Naive thymus-derived CD4-positive, alpha-beta T cell (primary cell): ENCODE measurements around the gene SIGLEC9. TPM values are rescaled to one million over a fixed set of nuclear protein-coding genes. Genes with fewer than 3 reads are reported as not detected.
A peak's percentile ranks its signal among the peaks of the same experiment; 100 is the strongest.

ENCODE experiments used
- ATAC-seq: fragments of 150-1000 bp; cut with Tn5 transposase; 2 replicates; pipeline ENCODE4 v1.10.0; 2021; ENCODE audit warnings: mild to moderate bottlenecking, moderate library complexity
- CTCF ChIA-PET: fragments of 350-600 bp; sonication (Branson Sonifier 250); formaldehyde crosslinking; loops from one replicate; lab custom pipeline; 2021; ENCODE audit warnings: antibody characterized with exemption; lab: Charles Lee
- POLR2A ChIA-PET: fragments of 350-600 bp; sonication (Branson Sonifier 250); formaldehyde crosslinking; loops from one replicate; lab custom pipeline; 2021; ENCODE audit warnings: antibody characterized with exemption, inconsistent platforms; lab: Charles Lee
- DNase-seq, 9 donors: peaks; one replicate each; pipeline versions ENCODE4 v3.0.0 to v3.0.0-alpha.2; 2020 to 2022; ENCODE audit warnings: mixed read lengths in 1 of 9
- H3K27ac ChIP-seq: one replicate; pipeline ENCODE4 v1.7.0; 2013; ENCODE audit warnings: mild to moderate bottlenecking, low read depth, low read length, moderate library complexity
- H3K27me3 ChIP-seq, 2 donors: one replicate each; pipeline ENCODE4 v1.7.0; 2013; ENCODE audit warnings: low read length in 2 of 2, mild to moderate bottlenecking in 2 of 2, moderate library complexity in 2 of 2; ENCODE audit not compliant: control insufficient read depth in 2 of 2, insufficient read depth in 2 of 2
- H3K36me3 ChIP-seq, 3 experiments: 1 replicate in 2 of 3; 2 replicates in 1 of 3; pipeline ENCODE4 v1.7.0; 2013; ENCODE audit warnings: low read length in 3 of 3, mild to moderate bottlenecking in 3 of 3, moderate library complexity in 1 of 3; ENCODE audit not compliant: insufficient read depth in 3 of 3, control insufficient read depth in 2 of 3
- H3K4me1 ChIP-seq, 2 donors: one replicate each; pipeline ENCODE4 v1.7.0; 2013; ENCODE audit warnings: low read length in 2 of 2, mild to moderate bottlenecking in 2 of 2, moderate library complexity in 1 of 2; ENCODE audit not compliant: control insufficient read depth in 2 of 2, insufficient read depth in 2 of 2
- H3K4me3 ChIP-seq: 2 replicates; pipeline ENCODE4 v1.7.0; 2013; ENCODE audit warnings: mild to moderate bottlenecking, low read length
- H3K9me3 ChIP-seq, 3 experiments: 1 replicate in 2 of 3; 2 replicates in 1 of 3; pipeline ENCODE4 v1.7.0; 2013; ENCODE audit warnings: low read length in 3 of 3; ENCODE audit not compliant: control insufficient read depth in 2 of 3
- H3K27ac Mint-ChIP-seq, 9 donors: one replicate each; pipeline ENCODE4 v1.8.0; 2020 to 2022; ENCODE audit warnings: mixed read lengths in 9 of 9, mild to moderate bottlenecking in 8 of 9, moderate library complexity in 5 of 9, inconsistent platforms in 2 of 9
- H3K27me3 Mint-ChIP-seq, 5 donors: one replicate each; pipeline ENCODE4 v1.8.0; 2021 to 2022; ENCODE audit warnings: mixed read lengths in 5 of 5, mild to moderate bottlenecking in 1 of 5
- H3K36me3 Mint-ChIP-seq, 5 donors: one replicate each; pipeline ENCODE4 v1.8.0; 2020 to 2022; ENCODE audit warnings: mixed read lengths in 5 of 5, mild to moderate bottlenecking in 3 of 5, inconsistent platforms in 1 of 5
- H3K4me1 Mint-ChIP-seq, 7 donors: one replicate each; pipeline ENCODE4 v1.8.0; 2020 to 2022; ENCODE audit warnings: mixed read lengths in 7 of 7, mild to moderate bottlenecking in 3 of 7, inconsistent platforms in 1 of 7
- H3K4me3 Mint-ChIP-seq, 10 donors: one replicate each; pipeline ENCODE4 v1.8.0; 2020 to 2022; ENCODE audit warnings: mild to moderate bottlenecking in 10 of 10, mixed read lengths in 10 of 10, moderate library complexity in 6 of 10, inconsistent platforms in 2 of 10
- H3K9me3 Mint-ChIP-seq, 11 donors: one replicate each; pipeline ENCODE4 v1.8.0; 2020 to 2022; ENCODE audit warnings: mixed read lengths in 11 of 11, mild to moderate bottlenecking in 4 of 11, inconsistent platforms in 1 of 11, moderate library complexity in 1 of 11
- intact Hi-C, 2 donors: fragments of 100-400 bp; cut with micrococcal nuclease; formaldehyde crosslinking; loops; one replicate each; pipeline ENCODE4 v1.15.1; 2023
- polyA plus RNA-seq, 2 donors: library from polyadenylated mRNA; unstranded; fragments of 300-500 nt; fragmentation: Illumina TruSeq; gene quantifications; one replicate each; pipeline ENCODE4 v1.2.3, GENCODE V29; 2021
- total RNA-seq, 6 experiments: library from RNA in 5 of 6; stranded (reverse) in 5 of 6; gene quantifications; 1 replicate in 5 of 6; 2 replicates in 1 of 6; pipeline ENCODE4 v1.2.3 and lab custom pipeline; 2021 to 2026

SIGLEC9 gene
- total and polyA plus RNA-seq, 7 experiments from 2014 or later, result 0.34 to 26.8 (median 1.8) TPM

GRCh38 chr19:51156710-51157109 is 32.0 kb downstream of the SIGLEC9 start:
- no peaks in the 10 kb centered on the region for H3K27me3 ChIP-seq
- H3K27ac Mint-ChIP-seq, result no peak overlapping the region
- no peak overlapping the region for H3K27ac ChIP-seq
- H3K4me3 ChIP-seq, result no peak overlapping the region
- ChIA-PET POLR2A (interaction anchor here (1.3 kb wide), 1 partner anchor 47 kb away, joined by 5 read pairs; no protein-coding TSS in a partner anchor), CTCF (interaction anchor here (0.8 to 2.0 kb wide), 6 partner anchors 13 to 60 kb away, joined by 3 to 7 read pairs (median 4); no protein-coding TSS in a partner anchor)
- no peak for ATAC-seq
- peaks cover 0 to 16% (median 12%) of the 10 kb centered on the region in 7 donors for H3K4me1 Mint-ChIP-seq
- H3K27me3 Mint-ChIP-seq, result peaks cover 0 to 25% (median 0%) of the 10 kb centered on the region in 5 donors
- H3K36me3 ChIP-seq, result no peaks in the 10 kb centered on the region
- no peak for DNase-seq
- H3K4me3 Mint-ChIP-seq, result no peak overlapping the region
- no peaks in the 10 kb centered on the region for H3K9me3 ChIP-seq
- no peaks in the 10 kb centered on the region for H3K36me3 Mint-ChIP-seq
- peaks cover 0 to 4% of the 10 kb centered on the region in 2 donors for H3K4me1 ChIP-seq
- intact Hi-C loops, result no loop called here
- peaks cover 0 to 6% (median 0%) of the 10 kb centered on the region in 11 donors for H3K9me3 Mint-ChIP-seq

- ChIA-PET POLR2A (interaction anchor here (0.6 to 1.3 kb wide), 2 partner anchors 34 to 48 kb away, joined by 3 to 5 read pairs; no protein-coding TSS in a partner anchor), CTCF (interaction anchor here (0.8 to 2.0 kb wide), 6 partner anchors 22 to 61 kb away, joined by 3 to 7 read pairs (median 4); no protein-coding TSS in a partner anchor)
- no peak overlapping the region for H3K4me3 Mint-ChIP-seq
- H3K4me1 ChIP-seq, result peaks cover 0 to 4% of the 10 kb centered on the region in 2 donors
- no peaks in the 10 kb centered on the region for H3K36me3 ChIP-seq
- H3K27me3 Mint-ChIP-seq, result peaks cover 0 to 24% (median 0%) of the 10 kb centered on the region in 5 donors
- intact Hi-C loops, result no loop called here
- no peak overlapping the region for H3K4me3 ChIP-seq
- H3K9me3 Mint-ChIP-seq, result peaks cover 0 to 6% (median 0%) of the 10 kb centered on the region in 11 donors
- no peak overlapping the region for H3K27ac Mint-ChIP-seq
- H3K36me3 Mint-ChIP-seq, result no peaks in the 10 kb centered on the region
- H3K27me3 ChIP-seq, result no peaks in the 10 kb centered on the region
- no peak for ATAC-seq
- H3K27ac ChIP-seq, result no peak overlapping the region
- H3K4me1 Mint-ChIP-seq, result peaks cover 0 to 16% (median 12%) of the 10 kb centered on the region in 7 donors
- H3K9me3 ChIP-seq, result no peaks in the 10 kb centered on the region
- DNase-seq, result no peak
These were observed 32.6 kb downstream of the SIGLEC9 start for GRCh38 chr19:51157265-51157664.

- H3K27me3 ChIP-seq, result no peaks in the 10 kb centered on the region
- Mint-ChIP-seq H3K9me3 (peaks cover 0 to 4% (median 0%) of the 10 kb centered on the region in 11 donors), H3K36me3 (no peaks in the 10 kb centered on the region), H3K4me1 (peaks cover 0 to 24% (median 11%) of the 10 kb centered on the region in 7 donors), H3K27me3 (peaks cover 0 to 24% (median 0%) of the 10 kb centered on the region in 5 donors), H3K4me3 (no peak overlapping the region), H3K27ac (peak overlapping the region in 1 of 9 donors; percentile 56)
- no peaks in the 10 kb centered on the region for H3K36me3 ChIP-seq
- H3K9me3 ChIP-seq, result no peaks in the 10 kb centered on the region
- H3K27ac ChIP-seq, result no peak overlapping the region
- H3K4me1 ChIP-seq, result peaks cover 0 to 4% of the 10 kb centered on the region in 2 donors
- ATAC-seq, result peak; percentile 89
- POLR2A ChIA-PET, result interaction anchor here (1.7 kb wide), 1 partner anchor 26 kb away, joined by 3 read pairs; no protein-coding TSS in a partner anchor
- H3K4me3 ChIP-seq, result no peak overlapping the region
- CTCF ChIA-PET, result interaction anchor here (0.7 to 1.8 kb wide), 7 partner anchors 10 to 59 kb away, joined by 3 to 4 read pairs (median 3); no protein-coding TSS in a partner anchor
- DNase-seq, result peak; percentile 21 to 82 (median 56)
- intact Hi-C loops, result loop anchor here (1.0 to 2.0 kb wide), 6 partner anchors 11 to 281 kb away; partner anchors contain the start of genes CD33 (in 1 of the 2) and CTU1 (in 1 of the 2)
These were observed 33.9 kb downstream of the SIGLEC9 start for GRCh38 chr19:51158474-51159129.

- Mint-ChIP-seq H3K4me1 (peaks cover 0 to 28% (median 11%) of the 10 kb centered on the region in 7 donors), H3K27ac (no peak overlapping the region), H3K36me3 (no peaks in the 10 kb centered on the region), H3K27me3 (peaks cover 0 to 28% (median 0%) of the 10 kb centered on the region in 5 donors), H3K4me3 (no peak overlapping the region), H3K9me3 (peaks cover 0 to 4% (median 0%) of the 10 kb centered on the region in 11 donors)
- H3K4me1 ChIP-seq, result peaks cover 0 to 4% of the 10 kb centered on the region in 2 donors
- no peak overlapping the region for H3K27ac ChIP-seq
- DNase-seq (no peak), ATAC-seq (no peak)
- no peak overlapping the region for H3K4me3 ChIP-seq
- H3K27me3 ChIP-seq, result no peaks in the 10 kb centered on the region
- intact Hi-C loops, result loop anchor here (2.0 kb wide), 2 partner anchors 37 to 65 kb away; partner anchors contain the start of gene CD33 (in 1 of the 2)
- H3K36me3 ChIP-seq, result no peaks in the 10 kb centered on the region
- ChIA-PET CTCF (interaction anchor here (0.5 kb wide), 1 partner anchor 63 kb away, joined by 7 read pairs; no protein-coding TSS in a partner anchor), POLR2A (no interaction called here)
- no peaks in the 10 kb centered on the region for H3K9me3 ChIP-seq
These were observed 35.0 kb downstream of the SIGLEC9 start for GRCh38 chr19:51159656-51160055.

- peaks cover 0 to 22% (median 0%) of the 10 kb centered on the region in 5 donors for H3K27me3 Mint-ChIP-seq
- CTCF ChIA-PET, result interaction anchor here (0.5 to 0.7 kb wide), 2 partner anchors 34 to 148 kb away, joined by 3 read pairs; no protein-coding TSS in a partner anchor
These were observed 36.6 kb downstream of the SIGLEC9 start for GRCh38 chr19:51161266-51161665.

GRCh38 chr19:51161867-51162496 is 37.3 kb downstream of the SIGLEC9 start:
- ATAC-seq (no peak), DNase-seq (no peak)
- H3K4me3 ChIP-seq, result no peak overlapping the region
- H3K9me3 ChIP-seq, result no peaks in the 10 kb centered on the region
- POLR2A ChIA-PET, result interaction anchor here (0.6 kb wide), 1 partner anchor 30 kb away, joined by 6 read pairs; no protein-coding TSS in a partner anchor
- H3K36me3 ChIP-seq, result no peaks in the 10 kb centered on the region
- H3K4me3 Mint-ChIP-seq, result no peak overlapping the region
- intact Hi-C loops, result no loop called here
- H3K27ac ChIP-seq, result no peak overlapping the region
- H3K27me3 Mint-ChIP-seq, result peaks cover 0 to 25% (median 0%) of the 10 kb centered on the region in 5 donors
- H3K4me1 Mint-ChIP-seq, result peaks cover 4 to 36% (median 16%) of the 10 kb centered on the region in 7 donors
- H3K27me3 ChIP-seq, result no peaks in the 10 kb centered on the region
- peaks cover 0 to 4% (median 0%) of the 10 kb centered on the region in 11 donors for H3K9me3 Mint-ChIP-seq
- H3K36me3 Mint-ChIP-seq, result no peaks in the 10 kb centered on the region
- no peak overlapping the region for H3K27ac Mint-ChIP-seq
- H3K4me1 ChIP-seq, result peaks cover 3 to 7% of the 10 kb centered on the region in 2 donors
- CTCF ChIA-PET, result interaction anchor here (0.5 to 0.7 kb wide), 2 partner anchors 34 to 149 kb away, joined by 3 read pairs; no protein-coding TSS in a partner anchor

More at GRCh38 chr19:51161266-51161665, 36.6 kb downstream of the SIGLEC9 start:
- no peaks in the 10 kb centered on the region for H3K27me3 ChIP-seq
- no peak overlapping the region for H3K4me3 ChIP-seq
- DNase-seq (no peak), ATAC-seq (no peak)
- POLR2A ChIA-PET, result no interaction called here
- H3K36me3 ChIP-seq, result no peaks in the 10 kb centered on the region
- Mint-ChIP-seq H3K9me3 (peaks cover 0 to 4% (median 0%) of the 10 kb centered on the region in 11 donors), H3K4me1 (peaks cover 0 to 29% (median 11%) of the 10 kb centered on the region in 7 donors), H3K36me3 (no peaks in the 10 kb centered on the region), H3K4me3 (no peak overlapping the region), H3K27ac (peak overlapping the region in 2 of 9 donors; percentile 26 to 51)
- no peaks in the 10 kb centered on the region for H3K9me3 ChIP-seq
- intact Hi-C loops, result no loop called here
- no peak overlapping the region for H3K27ac ChIP-seq
- H3K4me1 ChIP-seq, result peaks cover 0 to 4% of the 10 kb centered on the region in 2 donors
